WERI-Rb-1 (cell line): ENCODE results near the gene ST3GAL3.

Source experiments
- DNase-seq: peaks from one replicate; pipeline ENCODE4 v3.0.0-alpha.2; 2020
- H3K27ac ChIP-seq: fragments of 250-450 bp; sonication (Bioruptor Pico); 2 replicates; pipeline ENCODE4 v1.5.1; 2020; ENCODE audit warnings: mild to moderate bottlenecking, moderate library complexity
- H3K27me3 ChIP-seq: fragments of 250-450 bp; sonication (Bioruptor Pico); 2 replicates; pipeline ENCODE4 v1.5.1; 2021; ENCODE audit warnings: mild to moderate bottlenecking, low read depth, moderate library complexity; ENCODE audit not compliant: insufficient read depth, severe bottlenecking
- H3K36me3 ChIP-seq: fragments of 250-450 bp; sonication (Bioruptor Pico); 2 replicates; pipeline ENCODE4 v1.5.1; 2020; ENCODE audit warnings: mild to moderate bottlenecking, moderate library complexity
- H3K4me3 ChIP-seq: 2 replicates; pipeline ENCODE4 v1.5.1; 2011; ENCODE audit warnings: low read depth, mild to moderate bottlenecking, control low read depth, low read length
- H3K9me3 ChIP-seq: fragments of 250-450 bp; sonication (Bioruptor Pico); 2 replicates; pipeline ENCODE4 v1.5.1; 2021; ENCODE audit warnings: mild to moderate bottlenecking, moderate library complexity; ENCODE audit not compliant: severe bottlenecking
- CTCF ChIP-seq: IDR thresholded peaks from 2 replicates; pipeline ENCODE4 v1.5.1; 2011; ENCODE audit warnings: low read depth, mild to moderate bottlenecking, control low read depth, inconsistent platforms, low read length

Gene ST3GAL3

GRCh38 chr1:43809097-43809673 lies 101.8 kb downstream of the ST3GAL3 start:
- H3K9me3 ChIP-seq: peaks cover 6% of the 10 kb centered on the region
- DNase-seq: no peak
- no peaks in the 10 kb centered on the region for H3K36me3 ChIP-seq
- H3K27ac ChIP-seq: no peak overlapping the region
- no peaks in the 10 kb centered on the region for H3K27me3 ChIP-seq
- H3K4me3 ChIP-seq: no peak overlapping the region
- TF ChIP-seq CTCF: no peak

GRCh38 chr1:43812579-43812978 lies 105.2 kb downstream of the ST3GAL3 start:
- H3K9me3 ChIP-seq: peaks cover 6% of the 10 kb centered on the region
- no peak overlapping the region for H3K27ac ChIP-seq
- no peak for DNase-seq
- H3K27me3 ChIP-seq: no peaks in the 10 kb centered on the region
- TF ChIP-seq CTCF: no peak
- H3K4me3 ChIP-seq: no peak overlapping the region
- no peaks in the 10 kb centered on the region for H3K36me3 ChIP-seq

- Histone ChIP-seq H3K27me3 (no peaks in the 10 kb centered on the region), H3K9me3 (peaks cover 6% of the 10 kb centered on the region), H3K27ac (no peak overlapping the region), H3K4me3 (no peak overlapping the region), H3K36me3 (no peaks in the 10 kb centered on the region)
- TF ChIP-seq CTCF: no peak
- no peak for DNase-seq
These were observed 107.1 kb downstream of the ST3GAL3 start for GRCh38 chr1:43814401-43814800.

- DNase-seq: no peak
- no peak for TF ChIP-seq CTCF
- H3K36me3 ChIP-seq: no peaks in the 10 kb centered on the region
These were observed 110.1 kb downstream of the ST3GAL3 start for GRCh38 chr1:43817304-43817939.

GRCh38 chr1:43818691-43819090 lies 111.4 kb downstream of the ST3GAL3 start:
- H3K4me3 ChIP-seq: no peak overlapping the region
- no peak overlapping the region for H3K27ac ChIP-seq
- no peaks in the 10 kb centered on the region for H3K36me3 ChIP-seq
- H3K9me3 ChIP-seq: peaks cover 6% of the 10 kb centered on the region
- H3K27me3 ChIP-seq: no peaks in the 10 kb centered on the region
- DNase-seq: no peak
- no peak for TF ChIP-seq CTCF

More at GRCh38 chr1:43817304-43817939, 110.1 kb downstream of the ST3GAL3 start:
- Histone ChIP-seq H3K4me3 (no peak overlapping the region), H3K27me3 (no peaks in the 10 kb centered on the region), H3K27ac (no peak overlapping the region), H3K9me3 (peaks cover 6% of the 10 kb centered on the region)

GRCh38 chr1:43819357-43819756 lies 112.0 kb downstream of the ST3GAL3 start:
- no peak overlapping the region for H3K27ac ChIP-seq
- DNase-seq: no peak
- no peak overlapping the region for H3K4me3 ChIP-seq
- no peak for TF ChIP-seq CTCF
- no peaks in the 10 kb centered on the region for H3K36me3 ChIP-seq
- peaks cover 6% of the 10 kb centered on the region for H3K9me3 ChIP-seq
- no peaks in the 10 kb centered on the region for H3K27me3 ChIP-seq
